PFSK-1 (cell line): ENCODE data around the gene PHOX2B.

Experiments used
- FOXP2 ChIP-seq: optimal IDR thresholded peaks from 2 replicates; pipeline ENCODE3; 2011; ENCODE audit warnings: borderline replicate concordance, control low read depth, inconsistent platforms; ENCODE audit not compliant: insufficient read depth; ENCODE audit errors: extremely low read length, extremely low read depth
- POLR2AphosphoS5 ChIP-seq: IDR thresholded peaks from 2 replicates; pipeline ENCODE4 v1.6.1; 2012; ENCODE audit warnings: low read depth, mild to moderate bottlenecking, control low read depth, low read length, moderate library complexity
- TAF1 ChIP-seq: IDR thresholded peaks from 2 replicates; pipeline ENCODE4 v1.6.1; 2012; ENCODE audit warnings: low read length, control low read depth, borderline replicate concordance; ENCODE audit not compliant: insufficient read depth
- TF ChIP-seq, protein P1 (sequence below), 2 experiments: IDR thresholded peaks; 2 replicates each; pipeline versions ENCODE4 v1.6.1 to v1.8.0; 2011 to 2012; ENCODE audit warnings: low read depth in 2 of 2, low read length in 2 of 2, control low read depth in 1 of 2, inconsistent platforms in 1 of 2, mild to moderate bottlenecking in 1 of 2, moderate library complexity in 1 of 2; ENCODE audit not compliant: insufficient read depth in 1 of 2

- TF ChIP-seq TAF1 (no peak), POLR2AphosphoS5 (no peak), FOXP2 (no peak)
- TF ChIP-seq, protein P1, sequence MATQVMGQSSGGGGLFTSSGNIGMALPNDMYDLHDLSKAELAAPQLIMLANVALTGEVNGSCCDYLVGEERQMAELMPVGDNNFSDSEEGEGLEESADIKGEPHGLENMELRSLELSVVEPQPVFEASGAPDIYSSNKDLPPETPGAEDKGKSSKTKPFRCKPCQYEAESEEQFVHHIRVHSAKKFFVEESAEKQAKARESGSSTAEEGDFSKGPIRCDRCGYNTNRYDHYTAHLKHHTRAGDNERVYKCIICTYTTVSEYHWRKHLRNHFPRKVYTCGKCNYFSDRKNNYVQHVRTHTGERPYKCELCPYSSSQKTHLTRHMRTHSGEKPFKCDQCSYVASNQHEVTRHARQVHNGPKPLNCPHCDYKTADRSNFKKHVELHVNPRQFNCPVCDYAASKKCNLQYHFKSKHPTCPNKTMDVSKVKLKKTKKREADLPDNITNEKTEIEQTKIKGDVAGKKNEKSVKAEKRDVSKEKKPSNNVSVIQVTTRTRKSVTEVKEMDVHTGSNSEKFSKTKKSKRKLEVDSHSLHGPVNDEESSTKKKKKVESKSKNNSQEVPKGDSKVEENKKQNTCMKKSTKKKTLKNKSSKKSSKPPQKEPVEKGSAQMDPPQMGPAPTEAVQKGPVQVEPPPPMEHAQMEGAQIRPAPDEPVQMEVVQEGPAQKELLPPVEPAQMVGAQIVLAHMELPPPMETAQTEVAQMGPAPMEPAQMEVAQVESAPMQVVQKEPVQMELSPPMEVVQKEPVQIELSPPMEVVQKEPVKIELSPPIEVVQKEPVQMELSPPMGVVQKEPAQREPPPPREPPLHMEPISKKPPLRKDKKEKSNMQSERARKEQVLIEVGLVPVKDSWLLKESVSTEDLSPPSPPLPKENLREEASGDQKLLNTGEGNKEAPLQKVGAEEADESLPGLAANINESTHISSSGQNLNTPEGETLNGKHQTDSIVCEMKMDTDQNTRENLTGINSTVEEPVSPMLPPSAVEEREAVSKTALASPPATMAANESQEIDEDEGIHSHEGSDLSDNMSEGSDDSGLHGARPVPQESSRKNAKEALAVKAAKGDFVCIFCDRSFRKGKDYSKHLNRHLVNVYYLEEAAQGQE (IDR thresholded peaks at IDR 0.05; ENCODE audit: insufficient read depth in 1 of 2, low read depth in 2 of 2, low read length in 2 of 2): no peak
Measured at GRCh38 chr4:41747230-41748055, 1.1 kb downstream of the PHOX2B start.
